Keratinocyte (primary cell): ENCODE results near the gene CLEC2B.

Experiments used
- EZH2 ChIP-seq: IDR thresholded peaks from one replicate; pipeline ENCODE4 v1.6.1; 2012; ENCODE audit warnings: inconsistent platforms, mild to moderate bottlenecking, low read length, moderate library complexity
- TF ChIP-seq, protein P1 (sequence below), 3 experiments: IDR thresholded peaks in 1 of 3; conservative IDR thresholded peaks in 1 of 3; optimal IDR thresholded peaks in 1 of 3; 2 replicates in 2 of 3; 3 replicates in 1 of 3; pipeline versions ENCODE3 to v1.5.1; 2011; ENCODE audit warnings: low read length in 3 of 3, mild to moderate bottlenecking in 3 of 3, moderate library complexity in 2 of 3, control low read depth in 1 of 3, inconsistent platforms in 1 of 3; ENCODE audit not compliant: insufficient read depth in 2 of 3; ENCODE audit errors: extremely low read depth in 1 of 3

DNA sequence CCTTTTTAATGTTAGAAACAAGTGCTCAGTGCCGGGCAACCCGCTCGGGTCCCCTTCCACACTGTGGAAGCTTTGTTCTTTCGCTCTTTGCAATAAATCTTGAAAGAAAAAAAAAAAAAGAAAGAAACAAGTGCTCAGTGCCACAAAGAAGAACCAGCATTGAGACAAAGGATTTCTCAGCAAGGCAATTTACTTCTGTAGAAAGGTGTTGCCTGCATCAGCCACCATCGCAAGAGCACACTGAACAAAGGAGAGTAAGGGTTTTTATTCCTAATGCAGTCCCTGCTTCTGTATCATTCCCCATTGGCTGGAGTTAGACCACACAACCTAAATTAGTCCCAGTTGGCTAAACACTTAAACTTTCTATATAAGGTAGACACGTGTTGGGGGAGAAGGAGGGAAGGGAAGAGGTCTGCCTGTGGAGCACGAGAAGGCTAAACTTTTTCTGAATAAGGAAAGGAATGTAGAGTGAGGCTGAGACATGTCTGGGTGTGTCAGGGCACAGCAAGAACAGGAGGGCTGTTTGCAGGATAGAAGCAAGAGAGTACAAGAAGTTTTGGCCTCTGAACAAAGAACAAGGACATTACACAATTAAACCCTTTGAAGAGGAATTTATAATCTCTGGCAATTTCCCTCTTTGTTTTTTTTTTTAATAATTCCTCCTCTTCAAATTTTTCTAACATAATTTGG is 33.5 kb upstream of the CLEC2B start:
- no peak for TF ChIP-seq EZH2
- TF ChIP-seq, protein P1, sequence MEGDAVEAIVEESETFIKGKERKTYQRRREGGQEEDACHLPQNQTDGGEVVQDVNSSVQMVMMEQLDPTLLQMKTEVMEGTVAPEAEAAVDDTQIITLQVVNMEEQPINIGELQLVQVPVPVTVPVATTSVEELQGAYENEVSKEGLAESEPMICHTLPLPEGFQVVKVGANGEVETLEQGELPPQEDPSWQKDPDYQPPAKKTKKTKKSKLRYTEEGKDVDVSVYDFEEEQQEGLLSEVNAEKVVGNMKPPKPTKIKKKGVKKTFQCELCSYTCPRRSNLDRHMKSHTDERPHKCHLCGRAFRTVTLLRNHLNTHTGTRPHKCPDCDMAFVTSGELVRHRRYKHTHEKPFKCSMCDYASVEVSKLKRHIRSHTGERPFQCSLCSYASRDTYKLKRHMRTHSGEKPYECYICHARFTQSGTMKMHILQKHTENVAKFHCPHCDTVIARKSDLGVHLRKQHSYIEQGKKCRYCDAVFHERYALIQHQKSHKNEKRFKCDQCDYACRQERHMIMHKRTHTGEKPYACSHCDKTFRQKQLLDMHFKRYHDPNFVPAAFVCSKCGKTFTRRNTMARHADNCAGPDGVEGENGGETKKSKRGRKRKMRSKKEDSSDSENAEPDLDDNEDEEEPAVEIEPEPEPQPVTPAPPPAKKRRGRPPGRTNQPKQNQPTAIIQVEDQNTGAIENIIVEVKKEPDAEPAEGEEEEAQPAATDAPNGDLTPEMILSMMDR (optimal IDR thresholded peaks at IDR 0.05 in 1 of 3, IDR thresholded peaks at IDR 0.05 in 1 of 3, conservative IDR thresholded peaks at IDR 0.05 in 1 of 3; ENCODE audit: extremely low read depth in 1 of 3, insufficient read depth in 2 of 3, low read length in 3 of 3): no peak
